SK-N-SH treated with all-trans-retinoic acid at 6 μM for 48 hours (cell line): Measurements from ENCODE around the gene LRRC26.

Source experiments
- ATAC-seq: fragments of 200-7000 bp; cut with Tn5 transposase; 3 replicates; pipeline ENCODE4 v1.9.1; 2020; ENCODE audit warnings: mild to moderate bottlenecking, moderate library complexity
- ARNTL ChIP-seq: fragments of 450-650 bp; formaldehyde crosslinking; IDR thresholded peaks from 2 replicates; pipeline ENCODE4 v1.5.0; 2020; ENCODE audit warnings: low read depth, mild to moderate bottlenecking, moderate library complexity, borderline replicate concordance
- BACH2 ChIP-seq: fragments of 250-450 bp; sonication (Bioruptor Pico); IDR thresholded peaks from 2 replicates; pipeline ENCODE4 v1.9.0; 2021; ENCODE audit warnings: mild to moderate bottlenecking, borderline replicate concordance
- CREB5 ChIP-seq: fragments of 250-450 bp; sonication (Bioruptor Pico); IDR thresholded peaks from 2 replicates; pipeline ENCODE4 v1.5.1; 2020; ENCODE audit warnings: low read depth, mild to moderate bottlenecking, moderate library complexity
- CSDC2 ChIP-seq: fragments of 250-450 bp; sonication (Bioruptor Pico); IDR thresholded peaks from 2 replicates; pipeline ENCODE4 v1.5.0; 2020; ENCODE audit warnings: mild to moderate bottlenecking, moderate library complexity
- CSRNP3 ChIP-seq: fragments of 250-450 bp; sonication (Bioruptor Pico); IDR thresholded peaks from 2 replicates; pipeline ENCODE4 v1.5.1; 2021; ENCODE audit warnings: mild to moderate bottlenecking, moderate library complexity
- ESRRG ChIP-seq: fragments of 250-450 bp; sonication (Bioruptor Pico); IDR thresholded peaks from 2 replicates; pipeline ENCODE4 v1.6.1; 2021; ENCODE audit warnings: mild to moderate bottlenecking
- GLIS3 ChIP-seq: fragments of 250-450 bp; sonication (Bioruptor Pico); IDR thresholded peaks from 2 replicates; pipeline ENCODE4 v1.5.0; 2020; ENCODE audit warnings: mild to moderate bottlenecking, moderate library complexity
- OSR1 ChIP-seq: fragments of 250-450 bp; sonication (Bioruptor Pico); IDR thresholded peaks from 2 replicates; pipeline ENCODE4 v1.8.0; 2022; ENCODE audit warnings: moderate library complexity, mild to moderate bottlenecking, inconsistent platforms
- PATZ1 ChIP-seq: fragments of 250-450 bp; sonication (Bioruptor Pico); IDR thresholded peaks from 2 replicates; pipeline ENCODE4 v1.8.0; 2020; ENCODE audit warnings: mild to moderate bottlenecking, moderate library complexity, borderline replicate concordance
- POU6F1 ChIP-seq: fragments of 250-450 bp; sonication (Bioruptor Pico); IDR thresholded peaks from 2 replicates; pipeline ENCODE4 v1.8.0; 2021; ENCODE audit warnings: low read depth, mild to moderate bottlenecking, moderate library complexity, borderline replicate concordance
- PPARA ChIP-seq: fragments of 250-450 bp; sonication (Bioruptor Pico); IDR thresholded peaks from 2 replicates; pipeline ENCODE4 v1.5.0; 2020; ENCODE audit warnings: mild to moderate bottlenecking, borderline replicate concordance
- RARB ChIP-seq: fragments of 250-450 bp; sonication (Bioruptor Pico); IDR thresholded peaks from 2 replicates; pipeline ENCODE4 v1.8.0; 2021; ENCODE audit warnings: mild to moderate bottlenecking, moderate library complexity
- SNAI2 ChIP-seq: fragments of 250-450 bp; sonication (Bioruptor Pico); IDR thresholded peaks from 2 replicates; pipeline ENCODE4 v1.5.0; 2020; ENCODE audit warnings: mild to moderate bottlenecking, moderate library complexity
- TCF4 ChIP-seq: fragments of 250-450 bp; sonication (Bioruptor Pico); IDR thresholded peaks from 2 replicates; pipeline ENCODE4 v1.8.0; 2021; ENCODE audit warnings: mild to moderate bottlenecking, moderate library complexity, borderline replicate concordance
- TOX ChIP-seq: fragments of 250-450 bp; sonication (Bioruptor Pico); IDR thresholded peaks from 2 replicates; pipeline ENCODE4 v1.8.0; 2021; ENCODE audit warnings: mild to moderate bottlenecking, moderate library complexity, borderline replicate concordance
- TSHZ2 ChIP-seq: fragments of 250-450 bp; sonication (Bioruptor Pico); IDR thresholded peaks from 2 replicates; pipeline ENCODE4 v1.5.0; 2020; ENCODE audit warnings: mild to moderate bottlenecking, moderate library complexity
- ZC3H10 ChIP-seq: fragments of 250-450 bp; sonication (Bioruptor Pico); IDR thresholded peaks from 2 replicates; pipeline ENCODE4 v1.5.1; 2021; ENCODE audit warnings: mild to moderate bottlenecking, moderate library complexity
- ZFP30 ChIP-seq: fragments of 450-650 bp; formaldehyde crosslinking; IDR thresholded peaks from 2 replicates; pipeline ENCODE4 v1.5.0; 2022; ENCODE audit warnings: mild to moderate bottlenecking, moderate library complexity
- ZNF565 ChIP-seq: fragments of 450-650 bp; formaldehyde crosslinking; conservative IDR thresholded peaks from 2 replicates; pipeline ENCODE4 v1.5.0; 2020; ENCODE audit warnings: low read depth, mild to moderate bottlenecking, moderate library complexity
- ZNF70 ChIP-seq: fragments of 450-650 bp; formaldehyde crosslinking; IDR thresholded peaks from 2 replicates; pipeline ENCODE4 v1.5.0; 2020; ENCODE audit warnings: mild to moderate bottlenecking, moderate library complexity
- ZNF8 ChIP-seq: fragments of 450-650 bp; formaldehyde crosslinking; IDR thresholded peaks from 2 replicates; pipeline ENCODE4 v1.5.0; 2020; ENCODE audit warnings: mild to moderate bottlenecking, moderate library complexity

LRRC26 gene

GRCh38 chr9:137195525-137196220 lies 25.8 kb upstream of the LRRC26 start:
- no peak for ATAC-seq
- no peak for TF ChIP-seq ZFP30 (CRISPR knock-in tag)
- no peak for TF ChIP-seq TSHZ2 (CRISPR knock-in tag)
- no peak for TF ChIP-seq CSRNP3
- TF ChIP-seq ZC3H10 (CRISPR knock-in tag): no peak
- TF ChIP-seq RARB (CRISPR knock-in tag): no peak
- TF ChIP-seq TOX: no peak
- TF ChIP-seq PPARA: no peak
- TF ChIP-seq ARNTL (CRISPR knock-in tag): no peak
- TF ChIP-seq SNAI2: no peak
- TF ChIP-seq GLIS3 (CRISPR knock-in tag): no peak
- no peak for TF ChIP-seq ZNF8
- TF ChIP-seq TCF4: no peak
- TF ChIP-seq ESRRG (CRISPR knock-in tag): no peak
- TF ChIP-seq PATZ1 (CRISPR knock-in tag): no peak
- no peak for TF ChIP-seq POU6F1
- no peak for TF ChIP-seq CREB5 (CRISPR knock-in tag)
- no peak for TF ChIP-seq ZNF70 (CRISPR knock-in tag)

- ATAC-seq: no peak
- TF ChIP-seq ARNTL (CRISPR knock-in tag) (no peak), OSR1 (no peak), ZFP30 (CRISPR knock-in tag) (no peak), RARB (CRISPR knock-in tag) (no peak), ZC3H10 (CRISPR knock-in tag) (no peak), GLIS3 (CRISPR knock-in tag) (no peak), CSRNP3 (no peak), CSDC2 (CRISPR knock-in tag) (no peak), ZNF565 (CRISPR knock-in tag) (no peak), SNAI2 (no peak), POU6F1 (no peak), PPARA (no peak), TOX (no peak), BACH2 (CRISPR knock-in tag) (no peak)
Measured at GRCh38 chr9:137194909-137195308, 25.1 kb upstream of the LRRC26 start.
